ENCODE data around the gene CNGB1.

CNGB1 gene

GRCh38 chr16:57991551-57992059 lies 20.7 kb upstream of the CNGB1 start:
- no peaks in the 10 kb centered on the region for H3K9me3 ChIP-seq (ENCODE audit: severe bottlenecking)
- H3K4me3 ChIP-seq (ENCODE audit: low read depth, low read length), result no peak overlapping the region
- H3K27me3 ChIP-seq (ENCODE audit: insufficient read depth, low read depth, severe bottlenecking), result no peaks in the 10 kb centered on the region
- TF ChIP-seq, protein P1, sequence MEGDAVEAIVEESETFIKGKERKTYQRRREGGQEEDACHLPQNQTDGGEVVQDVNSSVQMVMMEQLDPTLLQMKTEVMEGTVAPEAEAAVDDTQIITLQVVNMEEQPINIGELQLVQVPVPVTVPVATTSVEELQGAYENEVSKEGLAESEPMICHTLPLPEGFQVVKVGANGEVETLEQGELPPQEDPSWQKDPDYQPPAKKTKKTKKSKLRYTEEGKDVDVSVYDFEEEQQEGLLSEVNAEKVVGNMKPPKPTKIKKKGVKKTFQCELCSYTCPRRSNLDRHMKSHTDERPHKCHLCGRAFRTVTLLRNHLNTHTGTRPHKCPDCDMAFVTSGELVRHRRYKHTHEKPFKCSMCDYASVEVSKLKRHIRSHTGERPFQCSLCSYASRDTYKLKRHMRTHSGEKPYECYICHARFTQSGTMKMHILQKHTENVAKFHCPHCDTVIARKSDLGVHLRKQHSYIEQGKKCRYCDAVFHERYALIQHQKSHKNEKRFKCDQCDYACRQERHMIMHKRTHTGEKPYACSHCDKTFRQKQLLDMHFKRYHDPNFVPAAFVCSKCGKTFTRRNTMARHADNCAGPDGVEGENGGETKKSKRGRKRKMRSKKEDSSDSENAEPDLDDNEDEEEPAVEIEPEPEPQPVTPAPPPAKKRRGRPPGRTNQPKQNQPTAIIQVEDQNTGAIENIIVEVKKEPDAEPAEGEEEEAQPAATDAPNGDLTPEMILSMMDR (IDR thresholded peaks at IDR 0.05; ENCODE audit: low read depth, low read length), result no peak
- no peak overlapping the region for H3K27ac ChIP-seq
- H3K36me3 ChIP-seq, result peaks cover 6% of the 10 kb centered on the region
- DNase-seq, result no peak

GRCh38 chr16:57988929-57989328 lies 18.0 kb upstream of the CNGB1 start:
- Histone ChIP-seq H3K36me3 (no peaks in the 10 kb centered on the region), H3K27me3 (ENCODE audit: insufficient read depth, low read depth, severe bottlenecking) (no peaks in the 10 kb centered on the region), H3K27ac (no peak overlapping the region), H3K4me3 (ENCODE audit: low read depth, low read length) (no peak overlapping the region), H3K9me3 (ENCODE audit: severe bottlenecking) (no peaks in the 10 kb centered on the region)
- peak; percentile 27 for DNase-seq
- TF ChIP-seq, protein P1 (IDR thresholded peaks at IDR 0.05; ENCODE audit: low read depth, low read length), result no peak

GRCh38 chr16:57987441-57988177 lies 16.7 kb upstream of the CNGB1 start:
- TF ChIP-seq, protein P1 (IDR thresholded peaks at IDR 0.05; ENCODE audit: low read depth, low read length), result no peak
- DNase-seq, result no peak
- no peaks in the 10 kb centered on the region for H3K27me3 ChIP-seq (ENCODE audit: insufficient read depth, low read depth, severe bottlenecking)
- H3K27ac ChIP-seq, result no peak overlapping the region
- H3K4me3 ChIP-seq (ENCODE audit: low read depth, low read length), result no peak overlapping the region
- no peaks in the 10 kb centered on the region for H3K36me3 ChIP-seq
- no peaks in the 10 kb centered on the region for H3K9me3 ChIP-seq (ENCODE audit: severe bottlenecking)

- Histone ChIP-seq H3K4me3 (ENCODE audit: low read depth, low read length) (no peak overlapping the region), H3K36me3 (no peaks in the 10 kb centered on the region), H3K9me3 (ENCODE audit: severe bottlenecking) (no peaks in the 10 kb centered on the region), H3K27ac (no peak overlapping the region), H3K27me3 (ENCODE audit: insufficient read depth, low read depth, severe bottlenecking) (no peaks in the 10 kb centered on the region)
- TF ChIP-seq, protein P1 (IDR thresholded peaks at IDR 0.05; ENCODE audit: low read depth, low read length), result no peak
- no peak for DNase-seq
Measured at GRCh38 chr16:57986196-57986595, 15.3 kb upstream of the CNGB1 start.

DNA sequence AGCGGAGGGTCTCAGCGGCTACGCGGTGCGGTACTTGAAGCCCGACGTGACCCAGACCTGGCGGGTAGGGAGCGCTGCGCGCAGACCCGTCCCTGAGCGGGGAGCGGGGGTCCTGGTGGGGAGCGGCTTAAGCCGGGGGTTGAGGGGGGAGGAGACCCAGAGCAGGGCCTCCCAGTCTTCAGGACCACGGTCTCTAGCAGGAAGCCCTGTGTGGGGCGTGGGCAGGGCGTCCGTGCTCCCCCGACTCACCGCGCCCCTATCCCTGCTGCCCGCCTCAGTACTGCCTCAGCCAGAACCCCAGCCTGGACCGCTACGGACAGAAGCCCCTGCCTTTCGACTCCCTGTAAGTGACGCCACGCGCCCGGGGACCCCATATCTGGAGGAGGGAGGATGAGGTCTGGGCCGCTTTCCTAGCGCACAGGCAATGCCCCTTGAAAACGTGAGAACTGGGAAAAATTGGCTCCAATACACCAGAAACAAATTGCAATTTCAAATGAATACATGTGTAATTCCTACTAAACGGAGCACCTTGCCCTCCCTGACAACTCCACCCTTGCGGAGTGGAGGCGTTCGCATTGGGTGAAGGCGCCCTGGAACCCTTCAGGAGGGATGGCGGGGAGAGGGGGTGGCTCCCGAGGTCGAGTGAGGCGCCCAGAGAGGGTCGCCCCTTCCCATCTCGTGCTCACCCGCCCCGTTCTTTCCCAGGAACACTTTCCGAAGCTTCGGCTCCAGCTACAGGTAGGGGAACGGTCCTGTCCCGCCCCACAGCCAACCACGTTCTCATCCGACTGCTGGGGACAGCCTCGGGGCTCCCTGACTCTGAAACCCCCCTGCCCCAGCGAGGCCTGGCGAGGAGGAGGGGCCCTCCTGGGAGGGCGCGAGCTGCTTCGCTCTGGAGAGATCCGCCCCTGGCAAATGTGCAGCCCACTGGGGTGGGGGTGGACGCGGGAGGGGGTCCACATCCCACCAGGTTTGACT lies 14.6 kb upstream of the CNGB1 start:
- no peak for DNase-seq

More for the DNA sequence above, 14.6 kb upstream of the CNGB1 start:
- Histone ChIP-seq H3K9me3 (ENCODE audit: severe bottlenecking) (no peaks in the 10 kb centered on the region), H3K36me3 (no peaks in the 10 kb centered on the region), H3K27ac (no peak overlapping the region), H3K27me3 (ENCODE audit: insufficient read depth, low read depth, severe bottlenecking) (no peaks in the 10 kb centered on the region), H3K4me3 (ENCODE audit: low read depth, low read length) (no peak overlapping the region)
- TF ChIP-seq, protein P1 (IDR thresholded peaks at IDR 0.05; ENCODE audit: low read depth, low read length), result no peak
